Heart right ventricle (tissue), 16 donors: ENCODE measurements around the gene CMKLR1. TPM values are rescaled to one million over a fixed set of nuclear protein-coding genes. Genes with fewer than 3 reads are reported as not detected.
A peak's percentile ranks its signal among the peaks of the same experiment; 100 is the strongest.

Experiments used
- ATAC-seq, 8 donors: fragments of 200-7000 bp; cut with Tn5 transposase; one replicate each; pipeline ENCODE4 v1.9.1; 2020; ENCODE audit warnings: mild to moderate bottlenecking in 8 of 8, moderate library complexity in 8 of 8, moderate number of reproducible peaks in 1 of 8
- DNase-seq, 2 donors: peaks; one replicate each; pipeline ENCODE4 v3.0.0-alpha.2; 2020
- H3K27ac ChIP-seq, 10 donors: fragments of 200-600 bp; sonication (generic) in 2 of 10; one replicate each; pipeline versions ENCODE4 v1.5.0 to v1.8.0; 2020 to 2022; ENCODE audit warnings: mild to moderate bottlenecking in 3 of 10
- H3K27me3 ChIP-seq, 7 donors: fragments of 200-600 bp; one replicate each; pipeline ENCODE4 v1.8.0; 2021 to 2022; ENCODE audit warnings: mild to moderate bottlenecking in 2 of 7
- H3K36me3 ChIP-seq, 9 donors: fragments of 200-600 bp; sonication (generic) in 1 of 9; one replicate each; pipeline versions ENCODE4 v1.5.0 to v1.8.0; 2020 to 2022; ENCODE audit warnings: mild to moderate bottlenecking in 2 of 9
- H3K4me1 ChIP-seq, 9 donors: fragments of 200-600 bp; sonication (generic) in 1 of 9; one replicate each; pipeline versions ENCODE4 v1.5.0 to v1.8.0; 2020 to 2022; ENCODE audit warnings: mild to moderate bottlenecking in 4 of 9
- H3K4me3 ChIP-seq, 10 donors: fragments of 200-600 bp; sonication (generic) in 2 of 10; one replicate each; pipeline versions ENCODE4 v1.5.0 to v1.8.0; 2020 to 2022; ENCODE audit warnings: mild to moderate bottlenecking in 7 of 10, moderate library complexity in 2 of 10
- H3K9me3 ChIP-seq, 11 donors: fragments of 200-600 bp in 10 of 11; sonication (generic) in 2 of 11; one replicate each; pipeline versions ENCODE4 v1.5.0 to v1.8.0; 2013 to 2022; ENCODE audit warnings: mild to moderate bottlenecking in 2 of 11, control low read depth in 1 of 11, moderate library complexity in 1 of 11
- CTCF ChIP-seq, 9 donors: fragments of 200-600 bp; sonication (generic) in 2 of 9; IDR thresholded peaks; one replicate each; pipeline versions ENCODE4 v1.5.0 to v1.8.0; 2021 to 2022; ENCODE audit warnings: antibody characterized with exemption in 9 of 9, mild to moderate bottlenecking in 5 of 9, moderate library complexity in 1 of 9
- WGBS, 2 donors: extraction: QIAGEN DNeasy Blood & Tissue Kit; methylation state at CpG; one replicate each; pipeline ENCODE4 v1.1.7; 2013; ENCODE audit warnings: inconsistent platforms in 1 of 2; 5-methylcytosine and 5-hydroxymethylcytosine counted together
- intact Hi-C, 10 donors: fragments of 100-400 bp; cut with DNase I; formaldehyde crosslinking; loops; one replicate each; pipeline versions ENCODE4 v1.11.1 to v1.14.2; 2022
- polyA plus RNA-seq, 2 donors: library from polyadenylated mRNA; stranded (reverse); fragments of 200-250 nt; gene quantifications; one replicate each; pipeline ENCODE4 v1.2.3, GENCODE V29; 2013
- total RNA-seq, 10 donors: library from RNA; stranded (reverse); fragmentation: NEBNext Ultra II Directional in 3 of 10; extraction: Animal tissue kit (Norgen Biotek cat#: 25700) in 3 of 10; gene quantifications; one replicate each; pipeline versions ENCODE4 v1.2.1 to v1.2.4, GENCODE V29; 2021 to 2023
- donor health status: Arrhythmogenic right ventricular cardiomyopathy.
- donor health status: ischemic (EF 13 %, LVEDD 7.1; RV severe dilation, severe dysfunction).
- donor health status: healthy with polysubstance abuse.
- donor health status: DM: no; HTN: yes; CAD: no.
- donor health status: DM: no; HTN: no; CAD: no.
- donor health status: ischemic (EF 25% LVEDD 6.9; RV normal size, moderate dysfunction).
- donor health status: ischemic (EF 25% LVEDD 5.7; RV mildly dilated, moderate dysfunction).
- donor health status: healthy.
- donor health status: DM: yes; HTN: yes; CAD: no.
- donor health status: Ischemic cardiomyopathy.
- donor health status: ischemic (EF 35%, LVEDD 5.7; RV mildly dilated, moderate dysfunction).
- donor health status: nonischemic (EF 11% LVEDD 7.7; RV severe dilation, severe dysfunction).
- donor health status: DM: yes; HTN: yes; CAD: no.
- donor health status: PGD.
- donor health status: ischemic (EF 29% LVEDD 5.4; RV normal size, mild dysfunction).
- donor health status: nonischemic (EF 23%, LVEDD 6.1; RV moderate dilation, normal function).

CMKLR1 gene
- total and polyA plus RNA-seq, 12 donors = 2.2 to 24.0 (median 5.1) TPM

GRCh38 chr12:108352591-108352990, 13.5 kb upstream of the CMKLR1 start:
- Histone ChIP-seq H3K9me3 (peaks cover 0 to 6% (median 0%) of the 10 kb centered on the region in 11 donors), H3K27ac (no peak overlapping the region), H3K4me1 (no peaks in the 10 kb centered on the region), H3K27me3 (peaks cover 0 to 3% (median 0%) of the 10 kb centered on the region in 7 donors), H3K4me3 (no peak overlapping the region), H3K36me3 (no peaks in the 10 kb centered on the region)
- ATAC-seq (no peak), DNase-seq (no peak)
- no peak for TF ChIP-seq CTCF (IDR thresholded peaks at IDR 0.05)
- intact Hi-C loops = loop anchor here in 1 of 10 donors (5.0 kb wide), 1 partner anchor 40 kb away; no protein-coding TSS in a partner anchor

DNA sequence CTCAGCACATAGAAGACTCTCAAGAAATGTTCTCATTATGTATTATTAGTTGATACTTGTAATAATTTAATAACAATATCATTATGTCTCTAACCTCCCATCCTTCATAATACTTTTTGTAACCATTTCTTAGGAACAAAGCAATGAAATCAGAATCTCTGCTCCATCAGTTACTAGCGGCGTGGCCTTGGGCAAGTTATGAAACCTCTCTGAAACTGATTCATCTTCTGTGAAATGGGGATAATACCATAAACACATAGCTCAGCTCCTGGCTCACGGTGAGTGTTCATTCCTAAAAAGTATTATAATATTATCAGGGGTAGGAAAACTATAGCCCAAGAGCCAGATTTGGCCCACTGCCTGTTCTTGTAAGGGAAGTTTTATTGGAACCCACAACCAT, 11.4 kb upstream of the CMKLR1 start:
- no peak for TF ChIP-seq CTCF (IDR thresholded peaks at IDR 0.05)
- 89 to 94% methylated on average over 3 of the region's 3 CpGs for WGBS, 2 donors
- intact Hi-C loops = loop anchor here in 1 of 10 donors (5.0 kb wide), 1 partner anchor 42 kb away; no protein-coding TSS in a partner anchor
- ATAC-seq = no peak
- no peak for DNase-seq
- Histone ChIP-seq H3K4me3 (no peak overlapping the region), H3K27ac (no peak overlapping the region), H3K4me1 (no peaks in the 10 kb centered on the region), H3K36me3 (no peaks in the 10 kb centered on the region), H3K27me3 (no peaks in the 10 kb centered on the region), H3K9me3 (peaks cover 0 to 6% (median 0%) of the 10 kb centered on the region in 11 donors)

DNA sequence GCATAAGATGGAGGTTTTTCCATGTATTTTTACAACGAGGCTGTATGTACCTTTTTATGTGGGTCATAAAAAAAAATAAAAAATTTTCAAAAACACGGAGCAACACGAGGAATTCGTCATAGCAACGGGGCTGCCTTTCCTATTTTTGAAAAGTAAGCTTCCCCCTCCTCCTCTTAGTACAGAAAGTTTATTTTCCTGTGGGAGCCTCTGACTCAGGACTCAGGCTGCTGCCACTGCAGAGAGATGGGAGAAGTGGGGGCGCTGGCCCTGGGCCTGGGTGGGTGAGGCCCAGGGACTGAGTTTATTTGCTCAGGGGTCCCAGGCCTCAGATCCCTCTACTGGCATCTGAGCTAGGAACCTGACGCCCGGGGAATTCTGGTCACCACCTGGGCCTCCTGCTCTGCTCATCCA, 10.2 kb upstream of the CMKLR1 start:
- Histone ChIP-seq H3K9me3 (peaks cover 0 to 10% (median 0%) of the 10 kb centered on the region in 11 donors), H3K36me3 (no peaks in the 10 kb centered on the region), H3K27ac (no peak overlapping the region), H3K4me3 (no peak overlapping the region), H3K27me3 (no peaks in the 10 kb centered on the region), H3K4me1 (no peaks in the 10 kb centered on the region)
- intact Hi-C loops = no loop called here
- ATAC-seq (peak in 5 of 8 donors; percentile 34 to 69 (median 52)), DNase-seq (no peak)
- 51 to 55% methylated on average over 8 of the region's 8 CpGs for WGBS, 2 donors
- TF ChIP-seq CTCF (IDR thresholded peaks at IDR 0.05) = no peak

GRCh38 chr12:108348842-108349241, 9.7 kb upstream of the CMKLR1 start:
- no peaks in the 10 kb centered on the region for H3K36me3 ChIP-seq
- 72 to 78% methylated on average over 9 of the region's 9 CpGs for WGBS, 2 donors
- no peak for TF ChIP-seq CTCF (IDR thresholded peaks at IDR 0.05)
- ATAC-seq (no peak), DNase-seq (no peak)
- H3K27me3 ChIP-seq = no peaks in the 10 kb centered on the region
- no peak overlapping the region for H3K27ac ChIP-seq
- intact Hi-C loops = no loop called here
- no peaks in the 10 kb centered on the region for H3K4me1 ChIP-seq
- H3K4me3 ChIP-seq = no peak overlapping the region
- H3K9me3 ChIP-seq = peaks cover 0 to 11% (median 0%) of the 10 kb centered on the region in 11 donors
